Measurements from ENCODE around the gene TMEM82.

- no peak for TF ChIP-seq CTCF (IDR thresholded peaks at IDR 0.05; ENCODE audit: poor library complexity, severe bottlenecking)
- TF ChIP-seq EP300 (conservative IDR thresholded peaks at IDR 0.05; ENCODE audit: poor library complexity, severe bottlenecking), result no peak
- TF ChIP-seq EZH2 (IDR thresholded peaks at IDR 0.05; ENCODE audit: borderline replicate concordance, insufficient read depth, low read length, poor library complexity, severe bottlenecking), result no peak
- TF ChIP-seq POLR2AphosphoS5 (IDR thresholded peaks at IDR 0.05), result no peak
- TF ChIP-seq TAF1 (IDR thresholded peaks at IDR 0.05; ENCODE audit: low read depth), result no peak
- TF ChIP-seq SMC3 (conservative IDR thresholded peaks at IDR 0.05; ENCODE audit: poor library complexity), result no peak
Observed at GRCh38 chr1:15770313-15770962, 28.1 kb downstream of the TMEM82 start.
